ENCODE measurements around the gene TRIM52.

TRIM52 gene

DNA sequence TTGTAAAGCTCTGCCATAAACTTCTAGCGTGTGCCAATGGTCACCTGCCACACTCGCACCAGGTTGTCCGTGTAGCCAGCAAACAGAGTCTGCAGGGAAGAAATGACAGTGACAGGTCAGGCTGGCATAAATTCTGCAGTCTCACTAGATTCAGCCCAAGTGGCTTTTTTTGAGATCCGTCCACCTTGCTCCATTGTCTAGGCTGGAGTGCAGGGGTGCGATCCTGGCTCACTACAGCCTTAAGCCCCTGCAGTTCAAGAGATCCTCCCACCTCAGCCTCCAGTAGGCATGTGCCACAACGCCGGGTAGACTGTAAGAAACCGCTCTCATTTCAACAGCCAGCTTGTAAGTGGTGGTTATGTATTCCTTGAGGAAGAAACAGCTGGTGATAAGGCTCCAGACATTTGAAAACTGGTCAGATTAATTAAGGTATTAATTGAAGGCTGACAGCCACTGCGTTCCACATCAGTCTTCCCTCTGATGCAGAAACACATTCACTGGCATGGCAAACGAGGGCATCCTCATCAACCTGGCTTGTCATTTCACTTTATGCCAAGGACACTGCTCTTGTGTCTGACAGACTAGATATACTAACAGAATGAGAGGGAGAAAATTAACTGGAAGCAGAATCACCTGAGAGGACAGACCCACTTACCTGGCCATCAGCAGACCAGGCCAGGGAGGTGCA is 23.8 kb downstream of the TRIM52 start:
- Histone ChIP-seq H3K4me3 (ENCODE audit: low read length) (no peak overlapping the region), H3K36me3 (ENCODE audit: insufficient read depth, low read length) (peaks cover 84% of the 10 kb centered on the region), H3K27me3 (ENCODE audit: control insufficient read depth, insufficient read depth, low read length) (no peaks in the 10 kb centered on the region), H3K4me1 (ENCODE audit: control insufficient read depth, insufficient read depth, low read length) (peaks cover 15% of the 10 kb centered on the region), H3K9ac (ENCODE audit: low read depth, low read length) (no peak overlapping the region), H3K9me3 (replicated peaks; ENCODE audit: low read length) (no peaks in the 10 kb centered on the region), H3K4me2 (ENCODE audit: low read length) (no peak overlapping the region)

DNA sequence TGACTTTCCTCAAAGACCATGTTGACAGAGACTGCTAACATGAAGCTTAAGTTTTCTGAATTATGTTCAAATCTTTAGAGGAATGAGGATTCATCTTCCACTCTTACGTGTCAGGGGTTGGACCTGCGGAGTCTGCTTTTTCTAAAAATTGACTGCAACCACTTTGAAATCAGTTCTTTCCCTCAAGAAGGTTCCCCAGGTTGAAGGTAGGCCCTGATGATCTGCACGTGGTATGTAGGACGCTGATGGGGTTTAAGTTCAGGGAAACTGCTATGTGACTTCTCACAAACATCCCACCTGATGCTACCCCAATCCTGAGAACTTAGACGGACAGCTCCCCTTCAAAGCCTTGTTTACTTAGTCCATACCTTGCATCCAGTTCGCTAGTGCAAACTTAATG is 24.5 kb downstream of the TRIM52 start:
- no peaks in the 10 kb centered on the region for H3K9me3 ChIP-seq (replicated peaks; ENCODE audit: low read length)
- H3K36me3 ChIP-seq (ENCODE audit: insufficient read depth, low read length) = peaks cover 81% of the 10 kb centered on the region
- no peak overlapping the region for H3K9ac ChIP-seq (ENCODE audit: low read depth, low read length)
- H3K4me1 ChIP-seq (ENCODE audit: control insufficient read depth, insufficient read depth, low read length) = peaks cover 9% of the 10 kb centered on the region
- H3K27me3 ChIP-seq (ENCODE audit: control insufficient read depth, insufficient read depth, low read length) = no peaks in the 10 kb centered on the region
- H3K4me3 ChIP-seq (ENCODE audit: low read length) = no peak overlapping the region
- H3K4me2 ChIP-seq (ENCODE audit: low read length) = no peak overlapping the region

DNA sequence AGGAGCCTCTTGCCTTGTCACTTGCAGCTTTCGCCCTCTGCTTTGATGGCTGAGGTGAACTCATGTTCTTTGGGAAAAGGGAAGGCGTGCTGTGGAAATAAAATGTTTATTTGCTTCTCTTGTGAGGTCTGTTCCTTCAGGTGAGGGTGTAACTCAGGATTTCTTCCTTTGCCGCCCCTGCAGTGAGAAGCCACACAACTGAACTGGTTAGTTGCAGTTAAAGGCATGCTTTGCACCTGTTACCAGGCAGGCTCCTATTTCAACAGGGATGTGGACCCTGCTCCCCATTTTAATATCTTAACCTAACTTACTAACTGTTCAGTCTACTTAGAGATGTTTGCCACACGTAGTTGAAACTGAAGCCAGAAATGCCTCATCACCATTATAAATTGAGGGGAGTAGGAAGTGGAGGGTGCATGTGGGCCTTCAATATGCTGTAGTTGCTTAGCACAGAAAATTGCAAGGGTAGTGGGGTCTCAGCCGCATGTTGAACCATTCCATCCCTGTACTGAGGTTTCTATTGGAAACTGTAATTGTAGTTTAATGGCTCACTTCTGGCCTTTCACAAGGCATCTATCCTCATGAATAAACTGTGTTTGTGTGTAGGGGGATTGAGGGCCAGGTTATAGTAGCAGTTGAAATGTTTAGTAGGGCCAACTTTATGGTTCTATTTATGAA is 25.1 kb downstream of the TRIM52 start:
- no peak overlapping the region for H3K4me2 ChIP-seq (ENCODE audit: low read length)
- H3K4me1 ChIP-seq (ENCODE audit: control insufficient read depth, insufficient read depth, low read length) = peaks cover 3% of the 10 kb centered on the region
- no peaks in the 10 kb centered on the region for H3K27me3 ChIP-seq (ENCODE audit: control insufficient read depth, insufficient read depth, low read length)
- no peak overlapping the region for H3K9ac ChIP-seq (ENCODE audit: low read depth, low read length)
- no peaks in the 10 kb centered on the region for H3K9me3 ChIP-seq (replicated peaks; ENCODE audit: low read length)
- H3K4me3 ChIP-seq (ENCODE audit: low read length) = no peak overlapping the region
- peaks cover 80% of the 10 kb centered on the region for H3K36me3 ChIP-seq (ENCODE audit: insufficient read depth, low read length)

DNA sequence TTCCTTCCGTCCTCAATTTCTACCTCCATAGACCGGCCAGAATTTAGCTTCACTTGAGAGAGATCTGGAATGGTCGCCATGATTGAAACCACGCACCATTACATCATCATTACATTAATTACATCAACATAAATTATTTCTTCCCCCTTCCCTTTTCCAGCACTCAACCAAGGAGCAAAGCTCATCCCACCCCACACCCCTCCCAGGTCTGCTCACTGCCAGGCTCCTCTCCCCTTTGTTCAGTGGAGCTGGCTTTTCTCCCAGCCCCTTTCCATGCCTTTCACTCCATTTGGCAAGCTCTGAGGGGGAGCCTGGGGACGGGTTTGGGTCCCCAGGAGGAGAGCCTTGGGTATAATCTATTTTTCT is 25.6 kb downstream of the TRIM52 start:
- Histone ChIP-seq H3K36me3 (ENCODE audit: insufficient read depth, low read length) (peaks cover 79% of the 10 kb centered on the region), H3K4me3 (ENCODE audit: low read length) (no peak overlapping the region), H3K4me2 (ENCODE audit: low read length) (no peak overlapping the region), H3K9ac (ENCODE audit: low read depth, low read length) (no peak overlapping the region), H3K4me1 (ENCODE audit: control insufficient read depth, insufficient read depth, low read length) (no peaks in the 10 kb centered on the region), H3K27me3 (ENCODE audit: control insufficient read depth, insufficient read depth, low read length) (no peaks in the 10 kb centered on the region), H3K9me3 (replicated peaks; ENCODE audit: low read length) (no peaks in the 10 kb centered on the region)

DNA sequence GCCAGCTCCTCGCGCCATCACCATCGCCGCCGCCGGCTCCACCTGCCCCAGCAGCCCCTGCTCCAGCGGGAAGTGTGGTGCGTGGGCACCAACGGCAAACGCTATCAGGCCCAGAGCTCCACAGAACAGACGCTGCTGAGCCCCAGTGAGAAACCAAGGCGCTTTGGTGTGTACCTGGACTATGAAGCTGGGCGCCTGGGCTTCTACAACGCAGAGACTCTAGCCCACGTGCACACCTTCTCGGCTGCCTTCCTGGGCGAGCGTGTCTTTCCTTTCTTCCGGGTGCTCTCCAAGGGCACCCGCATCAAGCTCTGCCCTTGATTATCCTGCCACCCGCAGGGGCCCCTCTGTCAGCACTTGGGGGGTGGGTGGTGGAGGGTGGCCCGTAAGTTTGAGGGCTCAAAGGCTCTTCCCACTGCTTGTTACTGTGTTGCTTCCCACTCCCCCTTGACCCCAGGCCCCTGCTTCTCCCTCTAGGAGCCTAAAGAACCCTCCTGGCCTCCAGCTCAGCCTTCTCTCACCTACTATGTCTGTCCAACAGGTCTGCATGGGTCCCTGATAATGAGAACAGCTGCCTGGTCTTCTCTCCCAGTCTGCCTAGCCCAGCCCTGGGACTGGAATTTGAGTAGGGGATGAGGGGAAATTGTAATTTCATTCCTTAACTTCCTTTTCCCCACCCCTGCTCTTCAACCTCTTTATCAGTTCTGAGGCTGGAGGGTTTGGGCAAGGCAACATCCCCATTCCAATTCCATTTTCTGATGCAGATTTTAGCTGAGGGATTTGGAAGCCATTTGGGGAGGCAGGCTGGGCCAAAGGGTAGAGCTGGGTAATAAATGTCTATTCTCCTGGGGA is 26.3 kb downstream of the TRIM52 start:
- no peaks in the 10 kb centered on the region for H3K27me3 ChIP-seq (ENCODE audit: control insufficient read depth, insufficient read depth, low read length)
- H3K36me3 ChIP-seq (ENCODE audit: insufficient read depth, low read length) = peaks cover 79% of the 10 kb centered on the region
- H3K4me1 ChIP-seq (ENCODE audit: control insufficient read depth, insufficient read depth, low read length) = no peaks in the 10 kb centered on the region
- no peak overlapping the region for H3K9ac ChIP-seq (ENCODE audit: low read depth, low read length)
- H3K4me3 ChIP-seq (ENCODE audit: low read length) = no peak overlapping the region
- H3K9me3 ChIP-seq (replicated peaks; ENCODE audit: low read length) = no peaks in the 10 kb centered on the region
- H3K4me2 ChIP-seq (ENCODE audit: low read length) = no peak overlapping the region

GRCh38 chr5:181233801-181234454 is 27.0 kb downstream of the TRIM52 start:
- Histone ChIP-seq H3K9ac (ENCODE audit: low read depth, low read length) (no peak overlapping the region), H3K4me1 (ENCODE audit: control insufficient read depth, insufficient read depth, low read length) (no peaks in the 10 kb centered on the region), H3K27me3 (ENCODE audit: control insufficient read depth, insufficient read depth, low read length) (no peaks in the 10 kb centered on the region), H3K4me2 (ENCODE audit: low read length) (no peak overlapping the region), H3K9me3 (replicated peaks; ENCODE audit: low read length) (no peaks in the 10 kb centered on the region), H3K4me3 (ENCODE audit: low read length) (no peak overlapping the region), H3K36me3 (ENCODE audit: insufficient read depth, low read length) (peaks cover 73% of the 10 kb centered on the region)

GRCh38 chr5:181233088-181233800 is 27.7 kb downstream of the TRIM52 start:
- H3K4me3 ChIP-seq (ENCODE audit: low read length) = no peak overlapping the region
- no peak overlapping the region for H3K9ac ChIP-seq (ENCODE audit: low read depth, low read length)
- H3K4me1 ChIP-seq (ENCODE audit: control insufficient read depth, insufficient read depth, low read length) = no peaks in the 10 kb centered on the region
- H3K9me3 ChIP-seq (replicated peaks; ENCODE audit: low read length) = no peaks in the 10 kb centered on the region
- H3K36me3 ChIP-seq (ENCODE audit: insufficient read depth, low read length) = peaks cover 66% of the 10 kb centered on the region
- no peak overlapping the region for H3K4me2 ChIP-seq (ENCODE audit: low read length)
- H3K27me3 ChIP-seq (ENCODE audit: control insufficient read depth, insufficient read depth, low read length) = no peaks in the 10 kb centered on the region

DNA sequence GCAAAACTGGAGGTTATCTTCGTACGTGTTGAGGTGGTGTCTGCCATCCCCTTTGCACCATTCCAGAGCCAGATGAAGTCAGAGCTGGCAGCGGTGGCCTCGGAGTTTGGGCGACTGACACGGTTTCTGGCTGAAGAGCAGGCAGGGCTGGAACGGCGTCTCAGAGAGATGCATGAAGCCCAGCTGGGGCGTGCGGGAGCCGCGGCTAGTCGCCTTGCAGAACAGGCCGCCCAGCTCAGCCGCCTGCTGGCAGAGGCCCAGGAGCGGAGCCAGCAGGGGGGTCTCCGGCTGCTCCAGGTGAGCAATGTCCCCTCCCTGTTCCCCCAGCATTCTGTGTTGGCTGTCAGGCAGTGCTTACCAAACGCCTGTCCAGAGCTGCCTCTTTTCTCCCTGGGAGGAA is 28.4 kb downstream of the TRIM52 start:
- H3K36me3 ChIP-seq (ENCODE audit: insufficient read depth, low read length) = peaks cover 59% of the 10 kb centered on the region
- no peaks in the 10 kb centered on the region for H3K9me3 ChIP-seq (replicated peaks; ENCODE audit: low read length)
- H3K27me3 ChIP-seq (ENCODE audit: control insufficient read depth, insufficient read depth, low read length) = no peaks in the 10 kb centered on the region
- no peaks in the 10 kb centered on the region for H3K4me1 ChIP-seq (ENCODE audit: control insufficient read depth, insufficient read depth, low read length)
- no peak overlapping the region for H3K4me2 ChIP-seq (ENCODE audit: low read length)
- H3K9ac ChIP-seq (ENCODE audit: low read depth, low read length) = no peak overlapping the region
- no peak overlapping the region for H3K4me3 ChIP-seq (ENCODE audit: low read length)

GRCh38 chr5:181231432-181231831 is 29.5 kb downstream of the TRIM52 start:
- Histone ChIP-seq H3K4me3 (ENCODE audit: low read length) (no peak overlapping the region), H3K4me1 (ENCODE audit: control insufficient read depth, insufficient read depth, low read length) (no peaks in the 10 kb centered on the region), H3K4me2 (ENCODE audit: low read length) (no peak overlapping the region), H3K36me3 (ENCODE audit: insufficient read depth, low read length) (peaks cover 51% of the 10 kb centered on the region), H3K27me3 (ENCODE audit: control insufficient read depth, insufficient read depth, low read length) (no peaks in the 10 kb centered on the region), H3K9ac (ENCODE audit: low read depth, low read length) (no peak overlapping the region), H3K9me3 (replicated peaks; ENCODE audit: low read length) (no peaks in the 10 kb centered on the region)

DNA sequence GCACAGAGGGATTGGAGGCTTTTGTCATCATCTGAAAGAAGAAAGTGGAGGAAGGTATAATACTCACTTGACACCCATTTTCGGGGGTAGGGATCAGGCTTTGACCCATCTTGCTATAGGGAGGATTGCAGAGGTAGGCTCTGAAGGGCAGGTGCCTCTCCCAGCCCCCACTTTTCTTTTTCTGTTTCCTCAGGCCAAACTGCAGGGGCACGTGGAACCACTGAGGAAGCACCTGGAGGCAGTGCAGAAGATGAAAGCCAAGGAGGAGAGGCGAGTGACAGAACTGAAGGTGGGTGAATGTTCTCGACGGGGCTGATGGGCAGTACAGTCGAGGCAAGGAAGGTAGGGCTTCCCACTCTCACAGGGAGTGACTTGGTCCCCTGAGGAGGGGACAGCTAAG is 30.4 kb downstream of the TRIM52 start:
- Histone ChIP-seq H3K27me3 (ENCODE audit: control insufficient read depth, insufficient read depth, low read length) (no peaks in the 10 kb centered on the region), H3K9ac (ENCODE audit: low read depth, low read length) (no peak overlapping the region), H3K9me3 (replicated peaks; ENCODE audit: low read length) (no peaks in the 10 kb centered on the region), H3K4me1 (ENCODE audit: control insufficient read depth, insufficient read depth, low read length) (no peaks in the 10 kb centered on the region), H3K36me3 (ENCODE audit: insufficient read depth, low read length) (peaks cover 42% of the 10 kb centered on the region), H3K4me3 (ENCODE audit: low read length) (no peak overlapping the region), H3K4me2 (ENCODE audit: low read length) (no peak overlapping the region)

DNA sequence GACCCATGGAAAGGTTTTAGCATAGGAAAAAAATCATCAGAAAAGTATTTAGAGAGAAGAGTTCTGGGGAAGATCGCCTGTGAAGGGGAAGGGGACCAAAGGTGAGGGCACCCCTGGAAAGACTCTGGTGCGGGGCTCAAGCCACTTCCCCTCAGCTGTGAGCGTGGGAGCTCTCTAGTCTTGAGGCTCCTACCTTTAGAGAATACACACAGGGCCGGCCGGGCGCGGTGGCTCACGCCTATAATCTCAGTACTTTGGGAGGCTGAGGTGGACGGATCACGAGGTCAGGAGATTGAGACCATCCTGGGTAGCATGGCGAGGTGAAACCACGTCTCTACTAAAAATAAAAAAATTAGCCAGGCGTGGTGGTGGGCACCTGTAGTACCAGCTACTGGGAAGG is 30.9 kb downstream of the TRIM52 start:
- Histone ChIP-seq H3K9ac (ENCODE audit: low read depth, low read length) (no peak overlapping the region), H3K36me3 (ENCODE audit: insufficient read depth, low read length) (peaks cover 36% of the 10 kb centered on the region), H3K9me3 (replicated peaks; ENCODE audit: low read length) (no peaks in the 10 kb centered on the region)

More for the DNA sequence above, 30.9 kb downstream of the TRIM52 start:
- Histone ChIP-seq H3K27me3 (ENCODE audit: control insufficient read depth, insufficient read depth, low read length) (no peaks in the 10 kb centered on the region), H3K4me2 (ENCODE audit: low read length) (no peak overlapping the region), H3K4me1 (ENCODE audit: control insufficient read depth, insufficient read depth, low read length) (no peaks in the 10 kb centered on the region), H3K4me3 (ENCODE audit: low read length) (no peak overlapping the region)

Data from skeletal muscle satellite cell (primary cell).